ENCODE results near the gene LRRTM2.
"Not testable (repeated sequence)": the region's sequence is repeated elsewhere in the genome, so short reads cannot be mapped to it uniquely, and the experiment has no call there.

Gene LRRTM2, protein sequence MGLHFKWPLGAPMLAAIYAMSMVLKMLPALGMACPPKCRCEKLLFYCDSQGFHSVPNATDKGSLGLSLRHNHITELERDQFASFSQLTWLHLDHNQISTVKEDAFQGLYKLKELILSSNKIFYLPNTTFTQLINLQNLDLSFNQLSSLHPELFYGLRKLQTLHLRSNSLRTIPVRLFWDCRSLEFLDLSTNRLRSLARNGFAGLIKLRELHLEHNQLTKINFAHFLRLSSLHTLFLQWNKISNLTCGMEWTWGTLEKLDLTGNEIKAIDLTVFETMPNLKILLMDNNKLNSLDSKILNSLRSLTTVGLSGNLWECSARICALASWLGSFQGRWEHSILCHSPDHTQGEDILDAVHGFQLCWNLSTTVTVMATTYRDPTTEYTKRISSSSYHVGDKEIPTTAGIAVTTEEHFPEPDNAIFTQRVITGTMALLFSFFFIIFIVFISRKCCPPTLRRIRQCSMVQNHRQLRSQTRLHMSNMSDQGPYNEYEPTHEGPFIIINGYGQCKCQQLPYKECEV

DNA sequence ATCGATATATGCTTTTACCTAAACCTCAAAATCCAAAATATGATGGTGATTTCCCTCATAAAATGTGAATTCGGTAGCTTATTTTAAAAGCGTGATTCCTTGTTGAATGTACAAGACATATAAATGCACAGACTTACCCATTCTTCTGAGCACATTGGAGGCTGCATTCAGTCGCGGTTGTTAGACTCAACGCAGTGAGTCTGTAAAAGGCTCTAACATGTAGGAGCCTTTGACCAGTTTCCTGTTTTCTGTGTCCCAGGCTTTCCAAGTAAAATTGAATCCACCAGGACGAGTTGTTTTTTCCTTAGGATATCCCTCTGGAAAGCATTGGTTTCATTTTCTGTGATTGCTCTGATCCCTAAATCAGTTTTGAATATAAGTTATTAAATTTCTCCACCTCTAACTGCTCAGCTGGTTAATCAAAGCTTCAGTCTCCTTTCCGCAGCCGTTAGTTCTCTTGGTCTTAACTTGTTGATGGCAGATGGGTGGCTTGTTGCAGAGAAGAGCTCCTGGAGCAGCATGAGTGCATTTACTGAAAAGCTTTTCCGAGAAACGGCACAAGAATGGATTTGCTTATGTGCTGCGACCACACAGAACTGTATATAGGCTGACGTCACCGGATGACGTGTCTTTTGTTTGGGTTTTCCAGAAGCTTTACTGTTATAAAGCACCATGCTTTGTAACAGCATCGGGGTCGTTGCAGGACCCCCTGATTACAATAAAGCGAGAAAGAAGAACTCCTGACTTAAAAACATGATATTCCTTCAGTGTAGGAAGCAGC, at the start of gene LRRTM2:
Gene LRRTM2 (minus strand): TSS at position 565 of the 781 bp plus-strand sequence. CDS start 424 bp downstream, at position 141.
- DNase-seq (ENCODE audit: low read depth, low spot score): peak; percentile 26

DNA sequence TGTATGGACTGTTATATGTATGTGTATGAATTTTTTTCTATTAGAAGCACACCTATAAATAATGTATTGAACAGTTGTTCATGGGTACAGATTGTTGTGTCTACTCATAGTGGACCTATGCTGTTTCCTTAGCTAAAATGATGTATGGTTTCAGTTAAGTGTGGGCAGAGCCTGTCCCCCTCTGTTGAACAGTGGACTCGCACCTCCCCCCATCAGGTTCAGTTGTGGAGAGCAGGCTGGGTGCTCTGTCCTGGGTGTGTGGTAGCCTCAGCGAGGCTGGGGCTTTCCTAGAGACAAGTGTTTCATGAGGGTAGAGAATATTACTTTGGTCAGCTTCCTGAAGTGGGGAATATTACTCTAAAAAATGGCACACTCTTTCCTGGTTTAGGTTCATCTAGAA, 47.4 kb upstream of the LRRTM2 start:
- no peak for DNase-seq (ENCODE audit: low read depth, low spot score)

DNA sequence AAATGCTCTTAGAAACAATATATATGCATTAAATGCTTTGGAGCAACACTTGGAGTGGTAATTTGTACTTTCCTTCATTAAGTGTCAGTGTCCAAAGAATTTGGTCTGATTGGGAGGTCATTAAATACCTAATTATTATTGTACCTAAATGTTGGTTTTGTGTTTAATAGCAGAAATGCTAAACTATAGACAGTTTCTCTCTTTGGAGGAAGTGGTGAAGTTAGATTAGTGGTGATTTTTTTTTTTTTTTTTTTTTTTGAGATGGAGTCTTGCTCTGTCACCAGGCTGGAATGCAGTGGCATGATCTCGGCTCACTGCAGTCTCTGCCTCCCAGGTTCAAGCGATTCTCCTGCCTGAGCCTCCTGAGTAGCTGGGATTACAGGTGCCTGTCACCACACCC, 46.2 kb upstream of the LRRTM2 start:
- DNase-seq (ENCODE audit: low read depth, low spot score): not testable (repeated sequence)

DNA sequence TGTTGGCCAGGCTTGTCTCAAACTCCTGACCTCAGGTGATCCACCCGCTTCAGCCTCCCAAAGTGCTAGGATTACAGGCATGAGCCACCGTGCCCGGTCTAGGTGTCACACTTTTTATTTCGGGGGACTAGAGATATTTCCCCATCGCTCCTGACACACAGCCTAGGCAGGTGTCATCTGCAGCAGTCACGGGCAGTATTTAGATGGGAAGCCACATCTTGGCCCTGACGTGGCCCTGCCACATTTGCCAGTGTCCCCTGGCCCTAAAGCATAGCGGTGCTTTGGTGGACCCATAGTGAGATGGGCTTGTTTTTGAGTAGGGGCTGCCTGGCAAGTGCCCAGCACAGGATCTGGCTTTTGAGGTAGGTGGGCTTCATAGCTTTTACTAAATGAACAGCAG, 45.0 kb upstream of the LRRTM2 start:
- no peak for DNase-seq (ENCODE audit: low read depth, low spot score)

DNA sequence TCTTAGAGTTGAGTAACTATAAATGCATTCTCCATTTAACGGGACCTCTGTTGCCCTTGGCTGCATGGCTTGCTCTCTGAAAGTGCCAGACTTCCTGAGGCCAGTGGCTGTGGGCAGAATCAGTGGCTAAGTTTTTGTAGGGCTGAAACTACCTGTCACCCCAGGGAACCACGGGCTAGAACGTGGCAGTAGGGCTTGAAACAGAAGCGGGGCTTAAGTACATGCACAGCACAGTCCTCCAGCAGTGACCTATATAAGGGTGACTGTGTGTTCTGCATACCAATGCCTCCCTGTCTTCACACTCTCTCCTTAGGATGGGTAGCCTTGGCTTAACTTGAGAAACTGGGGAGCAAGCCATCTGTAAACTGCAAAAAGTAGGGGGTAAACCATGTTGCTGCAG, 43.6 kb upstream of the LRRTM2 start:
- DNase-seq (ENCODE audit: low read depth, low spot score): no peak

DNA sequence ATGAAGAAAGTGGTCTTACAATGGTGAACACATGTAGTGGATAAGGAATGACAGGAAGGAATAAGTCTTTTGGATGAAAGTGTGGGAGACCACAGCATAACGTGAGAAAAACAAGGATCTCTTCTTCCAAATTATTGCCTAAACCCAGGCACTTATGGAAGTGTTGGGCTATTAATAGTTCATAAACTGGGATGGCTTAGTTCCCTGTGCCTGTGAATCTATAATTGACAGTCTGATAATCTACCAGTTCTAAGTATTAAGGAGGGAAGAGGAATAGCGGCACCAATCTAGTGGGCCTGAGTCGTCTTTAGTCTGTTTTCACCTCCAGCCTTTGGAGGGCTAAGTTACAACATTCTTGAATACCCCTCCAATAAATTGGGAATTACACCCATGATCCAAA, 39.2 kb upstream of the LRRTM2 start:
- DNase-seq (ENCODE audit: low read depth, low spot score): no peak

DNA sequence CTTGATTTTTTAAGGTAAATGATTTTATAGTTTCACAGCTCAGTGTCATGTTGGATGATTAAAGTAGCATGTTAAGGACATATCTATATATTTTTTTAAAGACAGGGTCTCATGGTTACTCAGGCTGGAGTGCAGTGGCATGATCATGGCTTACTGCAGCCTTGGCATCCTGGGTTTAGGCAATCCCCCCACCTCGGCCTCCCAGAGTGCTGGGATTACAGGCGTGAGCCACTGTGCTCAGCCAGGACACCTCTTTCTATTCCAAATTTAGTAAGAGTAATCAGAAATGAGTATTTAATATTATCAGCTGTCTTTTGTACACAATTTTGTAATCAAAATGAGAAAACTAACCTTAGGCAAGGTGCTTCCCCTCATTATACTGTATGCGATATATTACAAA, 38.6 kb upstream of the LRRTM2 start:
- no peak for DNase-seq (ENCODE audit: low read depth, low spot score)

DNA sequence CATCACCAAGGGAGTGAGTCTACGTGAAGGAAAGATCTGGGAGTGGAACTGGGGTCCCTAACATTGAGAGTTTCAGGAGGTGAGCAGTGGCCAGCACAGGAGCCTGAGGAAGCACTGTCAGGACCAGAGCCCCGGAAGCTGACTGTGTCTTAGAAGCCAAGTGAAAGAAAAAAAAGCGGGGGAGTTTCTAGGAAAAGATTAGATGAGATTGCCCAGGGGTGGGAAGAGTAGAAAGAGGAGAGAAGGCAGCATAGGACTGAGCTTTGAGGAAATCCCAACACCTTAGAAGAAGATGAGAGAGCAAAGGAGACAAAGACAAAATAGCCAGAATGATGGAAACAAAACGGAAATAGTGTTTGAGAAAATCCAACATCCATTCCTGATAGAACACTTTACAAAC, 37.0 kb upstream of the LRRTM2 start:
- no peak for DNase-seq (ENCODE audit: low read depth, low spot score)

DNA sequence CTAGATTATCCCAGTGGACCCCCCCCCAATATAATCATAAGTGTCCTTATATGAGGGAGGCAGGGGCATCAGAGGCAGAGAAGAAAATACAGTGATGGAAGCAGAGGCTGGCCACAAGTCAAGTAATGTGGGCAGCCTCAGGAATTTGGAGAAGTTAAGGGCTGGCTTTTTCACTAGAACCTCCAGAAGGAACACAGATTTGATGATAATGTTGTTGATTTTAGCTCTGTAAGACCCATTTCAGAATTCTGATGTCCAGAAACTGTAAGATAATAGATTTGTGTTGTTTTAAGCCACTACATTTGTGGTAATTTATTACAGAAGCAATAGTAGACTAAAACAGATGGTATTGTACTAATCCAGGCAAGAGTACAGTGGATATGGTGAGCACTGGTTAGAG, 36.3 kb upstream of the LRRTM2 start:
- DNase-seq (ENCODE audit: low read depth, low spot score): no peak

DNA sequence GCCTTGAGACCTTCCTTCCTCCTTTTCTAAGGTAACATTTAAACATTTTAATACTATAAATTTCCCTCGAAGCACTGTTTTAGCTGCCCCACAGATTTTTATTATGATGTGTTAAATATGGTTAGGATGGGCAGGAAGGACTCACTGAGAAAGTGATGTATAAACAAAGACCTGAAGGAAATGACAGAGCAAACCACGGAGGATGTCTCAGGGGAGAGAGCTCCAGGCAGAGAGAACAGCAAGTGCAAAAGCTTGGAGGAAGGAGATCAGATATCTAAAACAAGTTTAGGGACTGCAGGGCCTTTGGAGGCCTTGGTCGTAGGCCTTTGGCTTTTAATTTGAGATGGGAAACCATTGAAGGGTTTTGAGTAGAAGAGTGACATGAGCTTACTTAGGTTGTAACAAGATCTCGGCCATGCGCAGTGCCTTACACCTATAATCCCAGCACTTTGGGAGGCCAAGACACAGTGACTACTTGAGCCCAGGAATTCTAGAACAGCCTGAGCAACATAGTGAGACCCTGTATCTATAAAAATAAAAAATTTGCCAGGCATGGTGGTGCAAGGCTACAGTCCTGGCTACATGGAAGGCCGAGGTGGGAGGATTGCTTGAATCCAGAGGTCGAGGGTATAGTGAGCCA, 35.5 kb upstream of the LRRTM2 start:
- no peak for DNase-seq (ENCODE audit: low read depth, low spot score)

DNA sequence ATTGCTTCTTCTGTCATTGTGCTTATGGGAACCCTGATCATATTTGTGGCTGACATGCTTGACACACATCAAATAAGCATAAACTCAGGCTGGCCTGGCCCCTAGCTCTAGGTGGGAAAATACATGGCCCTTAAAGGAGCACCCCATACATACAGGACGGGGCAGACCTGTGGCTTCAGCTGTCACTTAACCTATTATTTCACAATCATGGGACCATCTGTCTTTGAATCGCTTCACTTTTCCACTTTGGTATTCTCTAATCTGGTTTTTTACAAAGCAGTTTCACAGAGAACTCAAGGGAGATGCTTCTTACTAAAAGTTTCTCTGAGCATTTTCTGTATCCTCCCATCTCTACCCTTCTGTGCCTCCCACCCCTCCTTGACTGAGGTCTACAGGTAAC, 34.6 kb upstream of the LRRTM2 start:
- DNase-seq (ENCODE audit: low read depth, low spot score): no peak

DNA sequence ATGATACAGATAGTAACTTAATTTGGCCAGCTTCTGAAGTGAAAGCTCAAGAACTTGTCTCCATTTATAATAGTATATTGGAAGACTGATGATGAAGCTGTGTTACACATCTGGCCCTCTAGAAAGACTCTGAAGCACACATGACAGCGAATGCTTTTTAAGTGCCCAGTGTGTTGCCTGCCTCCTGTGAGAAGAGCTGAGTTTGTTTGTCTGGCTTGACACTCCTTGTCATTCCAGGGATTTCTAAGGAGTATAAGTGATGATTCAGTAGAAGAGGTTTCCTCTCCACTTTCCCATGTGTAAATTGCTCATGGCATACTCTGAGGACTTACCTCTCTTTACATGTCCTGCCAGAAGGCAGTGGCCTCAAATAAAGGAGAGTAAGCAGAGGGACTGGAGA, 30.4 kb upstream of the LRRTM2 start:
- peak; percentile 43 for DNase-seq (ENCODE audit: low read depth, low spot score)

DNA sequence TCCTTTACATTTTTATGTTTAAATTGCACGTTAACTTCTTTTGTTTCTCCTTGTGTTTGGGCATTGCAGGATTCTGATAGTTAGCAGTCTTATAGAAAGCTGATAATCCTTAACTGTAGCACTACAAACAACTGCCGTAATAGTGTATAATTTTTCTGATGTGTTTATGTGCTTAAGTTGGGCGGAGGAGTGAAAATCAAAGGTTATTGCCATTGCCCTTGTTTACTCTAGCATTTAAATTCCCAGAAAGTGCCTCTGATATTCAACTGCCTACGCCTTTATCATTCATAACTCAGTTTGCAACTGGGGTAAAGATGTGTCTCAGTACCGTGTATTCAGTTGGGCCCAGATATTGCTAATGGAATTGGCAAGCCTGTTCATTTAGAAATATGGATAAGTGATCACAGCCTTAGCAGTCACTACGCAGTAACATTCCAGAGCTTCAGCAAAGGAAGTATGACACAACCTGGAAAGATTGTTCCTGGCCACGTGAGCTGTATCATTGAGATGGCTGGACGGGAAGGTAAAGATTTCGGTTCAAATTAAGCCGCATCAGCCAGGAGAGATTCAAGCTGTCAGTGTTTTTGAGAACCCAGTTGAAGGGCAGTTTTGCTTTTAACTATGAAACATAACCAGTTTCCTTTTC, 28.1 kb upstream of the LRRTM2 start:
- DNase-seq (ENCODE audit: low read depth, low spot score): no peak

DNA sequence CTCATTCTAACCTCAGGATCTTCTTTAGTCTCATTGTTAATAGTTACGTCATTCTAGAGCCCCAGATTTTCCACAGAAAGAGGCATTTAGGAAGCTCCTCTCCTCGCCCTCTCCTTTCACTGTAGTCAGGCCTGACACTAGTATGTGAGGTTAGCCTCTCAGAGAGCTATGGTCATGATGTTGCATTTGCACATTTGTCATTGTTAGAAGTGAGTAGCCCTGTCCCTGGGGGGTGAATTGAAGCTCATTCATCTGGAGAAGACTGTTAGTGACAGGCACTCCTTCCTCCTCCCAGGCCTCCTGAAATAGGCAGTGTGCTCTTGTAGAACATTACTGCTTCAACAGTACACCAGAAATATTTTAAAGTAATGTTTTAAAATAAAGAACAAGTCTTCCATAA, 26.6 kb upstream of the LRRTM2 start:
- no peak for DNase-seq (ENCODE audit: low read depth, low spot score)

DNA sequence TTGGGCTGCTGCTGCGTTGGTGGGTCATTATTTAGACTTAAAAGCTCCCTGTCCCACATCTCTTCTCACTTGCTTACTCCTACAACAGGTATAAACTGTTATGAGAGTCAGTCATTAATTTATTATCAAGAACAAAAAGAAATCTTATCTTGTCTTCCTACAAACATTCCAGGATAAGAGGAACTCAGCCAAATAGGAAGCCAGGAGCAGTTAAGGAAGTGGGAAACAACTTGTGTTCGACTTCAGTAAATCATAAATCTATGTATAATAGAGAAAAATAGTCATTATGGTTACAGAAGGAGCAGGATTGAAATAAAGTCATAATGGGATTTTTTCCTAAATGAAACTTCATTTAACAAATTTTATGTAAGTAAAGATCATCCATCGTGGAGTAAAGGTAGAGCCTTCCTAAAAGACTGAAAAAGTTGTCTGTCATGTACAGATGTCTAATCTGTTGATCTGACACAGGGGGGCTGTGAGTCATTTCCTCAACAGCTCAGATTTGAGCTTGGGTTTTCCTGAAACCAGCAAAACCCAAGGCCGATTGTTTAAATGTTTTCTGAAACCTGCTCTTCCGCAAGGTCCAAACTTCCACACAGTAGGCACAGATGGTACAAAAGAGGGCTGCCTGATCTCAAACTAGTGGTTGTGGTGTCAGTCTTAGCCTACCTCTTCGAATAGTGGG, 25.3 kb upstream of the LRRTM2 start:
- peak; percentile 62 for DNase-seq (ENCODE audit: low read depth, low spot score)

DNA sequence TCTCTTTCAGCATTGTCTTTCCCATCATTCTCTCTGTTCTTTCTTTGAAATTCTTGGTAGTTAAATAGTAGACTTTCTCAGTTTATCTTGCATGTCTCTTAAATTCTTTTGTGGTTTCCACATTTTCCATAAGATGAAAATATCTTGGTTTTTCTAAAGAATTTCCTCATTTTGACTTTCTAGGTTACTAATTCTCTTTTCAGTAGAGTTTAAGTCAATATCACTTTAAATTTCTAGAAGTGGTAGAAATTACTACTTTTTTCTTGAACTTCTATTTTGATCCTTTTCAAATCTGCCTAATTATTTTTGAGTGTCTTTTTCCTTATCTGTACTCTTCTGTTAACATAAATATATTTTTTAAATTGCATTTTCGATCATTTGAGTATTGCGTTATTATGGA, 23.6 kb upstream of the LRRTM2 start:
- no peak for DNase-seq (ENCODE audit: low read depth, low spot score)

DNA sequence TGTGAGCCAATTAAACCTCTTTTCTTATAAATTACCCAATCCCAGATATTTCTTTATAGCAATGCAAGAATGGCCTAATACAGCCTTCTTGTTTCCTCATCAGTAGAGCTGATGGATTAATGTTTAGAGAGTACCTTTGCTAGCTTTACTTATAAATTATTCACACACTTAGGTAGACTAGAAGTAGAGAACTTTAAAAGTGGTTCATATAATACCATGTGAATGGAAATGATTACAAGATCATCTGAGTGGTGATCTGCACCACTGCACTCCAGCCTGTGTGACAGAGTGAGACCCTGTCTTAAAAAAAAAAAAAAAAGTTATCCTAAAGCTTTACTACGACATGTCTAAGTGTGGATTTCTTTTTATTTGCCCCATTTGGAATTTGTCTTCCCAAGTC, 23.2 kb upstream of the LRRTM2 start:
- DNase-seq (ENCODE audit: low read depth, low spot score): no peak

DNA sequence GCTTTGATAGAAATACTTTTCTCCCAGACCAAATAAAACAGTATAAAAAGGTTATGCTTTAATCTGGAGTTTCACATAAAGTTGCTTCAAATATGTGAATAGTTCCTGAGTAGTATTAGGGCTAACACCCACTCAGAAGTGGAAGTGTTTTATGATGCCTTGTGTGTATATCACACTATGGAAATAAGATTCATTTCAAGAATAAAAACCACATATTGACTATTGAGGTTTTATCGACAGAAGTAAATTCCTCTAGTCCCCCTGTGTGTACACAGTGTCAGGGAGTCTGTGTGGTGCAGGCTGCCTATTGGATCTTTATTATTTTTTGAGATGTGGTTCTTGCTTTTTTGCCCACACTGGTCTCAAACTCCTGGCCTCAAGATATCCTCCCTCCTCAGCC, 20.8 kb upstream of the LRRTM2 start:
- DNase-seq (ENCODE audit: low read depth, low spot score): no peak

DNA sequence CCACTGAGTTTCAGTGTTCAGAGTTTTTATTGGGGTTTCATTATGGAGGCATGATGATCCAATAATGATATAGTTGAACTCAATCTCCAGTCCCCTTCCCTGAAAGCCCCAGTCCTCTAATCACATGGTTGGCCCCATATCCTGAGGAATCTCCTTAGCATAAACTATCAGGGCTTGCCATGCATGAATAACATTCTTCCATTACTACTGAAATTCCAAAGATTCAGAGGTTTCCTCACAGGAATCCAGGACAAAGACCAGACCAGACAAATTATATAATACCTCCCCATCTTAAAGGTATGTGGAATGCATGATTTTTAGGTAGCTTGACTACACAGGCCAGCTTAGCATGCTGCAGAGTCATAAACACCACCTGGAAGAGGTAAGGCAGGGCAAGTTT, 15.5 kb upstream of the LRRTM2 start:
- DNase-seq (ENCODE audit: low read depth, low spot score): no peak

DNA sequence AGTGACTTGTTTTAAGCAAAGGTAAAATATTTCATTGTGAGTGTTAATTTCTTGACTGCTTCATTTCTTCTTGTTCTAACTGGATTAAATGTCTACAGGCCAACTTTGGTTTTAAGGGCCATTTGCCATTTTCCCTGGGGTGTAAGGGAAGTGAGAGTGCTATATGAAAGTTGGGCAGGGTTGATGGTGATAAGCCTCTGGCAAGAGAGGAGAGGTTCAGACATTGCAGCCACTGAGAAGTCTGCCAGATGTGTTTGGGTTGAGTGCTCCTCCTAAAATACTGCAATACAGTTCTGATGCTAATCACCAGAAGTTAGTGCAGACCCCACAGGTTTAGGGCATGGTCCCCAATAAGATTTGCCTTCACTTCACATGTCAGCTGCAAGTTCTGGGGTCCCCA, 14.9 kb upstream of the LRRTM2 start:
- no peak for DNase-seq (ENCODE audit: low read depth, low spot score)

DNA sequence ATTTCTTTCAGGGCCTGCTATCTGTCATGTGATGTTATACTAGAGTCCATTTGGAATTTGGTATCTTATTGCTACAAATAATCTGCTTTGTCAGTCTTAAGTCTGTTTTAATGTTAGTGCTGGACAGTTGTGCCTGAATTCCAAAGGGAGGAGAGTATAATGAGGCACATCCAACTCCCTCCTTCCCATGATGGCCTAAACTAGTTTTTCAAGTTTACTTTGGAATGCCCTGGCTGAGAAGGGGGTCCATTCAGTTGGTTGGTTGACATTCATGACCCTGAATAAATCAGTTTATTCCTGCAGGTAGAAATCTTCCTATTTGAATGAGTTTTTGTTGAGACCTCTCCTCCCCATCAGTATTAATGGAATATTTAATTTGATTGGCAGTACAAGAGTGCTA, 9.4 kb upstream of the LRRTM2 start:
- no peak for DNase-seq (ENCODE audit: low read depth, low spot score)

Measured in smooth muscle cell of the brain vasculature (primary cell).